GM19395 (cell line): ENCODE results near the gene MBIP.

Experiments used
- ATAC-seq: cut with Tn5 transposase; IDR thresholded peaks from one replicate; pipeline ENCODE4 v1.9.1; 2021; ENCODE audit warnings: mild to moderate bottlenecking, moderate library complexity; ENCODE audit not compliant: unreplicated experiment

MBIP gene

GRCh38 chr14:36313898-36314297 lies 6.5 kb downstream of the MBIP start:
- no peak for ATAC-seq

- no peak for ATAC-seq
Observed at GRCh38 chr14:36313206-36313605, 7.2 kb downstream of the MBIP start.

GRCh38 chr14:36306836-36307235 lies 13.6 kb downstream of the MBIP start:
- ATAC-seq, result no peak

GRCh38 chr14:36304895-36305294 lies 15.5 kb downstream of the MBIP start:
- no peak for ATAC-seq

GRCh38 chr14:36303960-36304359 lies 16.5 kb downstream of the MBIP start:
- no peak for ATAC-seq

GRCh38 chr14:36302823-36303222 lies 17.6 kb downstream of the MBIP start:
- no peak for ATAC-seq

GRCh38 chr14:36301159-36301558 lies 19.3 kb downstream of the MBIP start:
- no peak for ATAC-seq

- no peak for ATAC-seq
Observed at GRCh38 chr14:36300337-36300736, 20.1 kb downstream of the MBIP start.

GRCh38 chr14:36295642-36296627 lies 24.5 kb downstream of the MBIP start:
- ATAC-seq, result no peak

GRCh38 chr14:36294543-36294942 lies 25.9 kb downstream of the MBIP start:
- ATAC-seq, result no peak

GRCh38 chr14:36293824-36294223 lies 26.6 kb downstream of the MBIP start:
- no peak for ATAC-seq

- no peak for ATAC-seq
Observed at GRCh38 chr14:36289954-36290353, 30.5 kb downstream of the MBIP start.

GRCh38 chr14:36288496-36288895 lies 31.9 kb downstream of the MBIP start:
- no peak for ATAC-seq

GRCh38 chr14:36284971-36285595 lies 35.4 kb downstream of the MBIP start:
- ATAC-seq, result no peak

GRCh38 chr14:36281309-36281708 lies 39.1 kb downstream of the MBIP start:
- no peak for ATAC-seq

- no peak for ATAC-seq
Observed at GRCh38 chr14:36279306-36280190, 40.9 kb downstream of the MBIP start.

GRCh38 chr14:36275741-36276140 lies 44.7 kb downstream of the MBIP start:
- ATAC-seq, result no peak

GRCh38 chr14:36271939-36272907 lies 48.2 kb downstream of the MBIP start:
- no peak for ATAC-seq

GRCh38 chr14:36271222-36271621 lies 49.2 kb downstream of the MBIP start:
- ATAC-seq, result no peak

- no peak for ATAC-seq
Observed at GRCh38 chr14:36270191-36270590, 50.2 kb downstream of the MBIP start.
